K562 (cell line): ENCODE data around the gene PANK2.

Experiments
- CREB5 ChIP-seq: fragments of 250-450 bp; sonication (Bioruptor Pico); IDR thresholded peaks from 2 replicates; pipeline ENCODE4 v1.5.0; 2020; ENCODE audit warnings: mild to moderate bottlenecking
- CTCF ChIP-seq, 3 experiments: IDR thresholded peaks in 2 of 3; conservative IDR thresholded peaks in 1 of 3; 2 replicates each; pipeline ENCODE4 v1.5.1; 2011 to 2012; ENCODE audit warnings: low read length in 3 of 3, mild to moderate bottlenecking in 3 of 3, control low read depth in 2 of 3, improper control_type of control experiment in 1 of 3, inconsistent platforms in 1 of 3, low read depth in 1 of 3, mixed read lengths in 1 of 3, moderate library complexity in 1 of 3; ENCODE audit not compliant: insufficient read depth in 2 of 3
- DPF2 ChIP-seq: fragments of 450-650 bp; IDR thresholded peaks from 2 replicates; pipeline ENCODE4 v1.6.1; 2016
- HDAC6 ChIP-seq: IDR thresholded peaks from 2 replicates; pipeline ENCODE4 v1.6.1; 2012; ENCODE audit warnings: low read depth, mild to moderate bottlenecking, control low read depth, inconsistent platforms, low read length, moderate library complexity
- NR3C1 ChIP-seq: sonication (generic); formaldehyde crosslinking; IDR thresholded peaks from 2 replicates; pipeline ENCODE4 v1.8.1; 2022; ENCODE audit warnings: missing genetic modification reagents
- PHB2 ChIP-seq: fragments of 450-650 bp; IDR thresholded peaks from 2 replicates; pipeline ENCODE4 v1.6.1; 2017; ENCODE audit warnings: low read depth
- ZNF232 ChIP-seq: sonication (generic); formaldehyde crosslinking; IDR thresholded peaks from 2 replicates; pipeline ENCODE4 v1.8.0; 2022; ENCODE audit warnings: mild to moderate bottlenecking, missing genetic modification reagents
- ZNF57 ChIP-seq: fragments of 450-650 bp; formaldehyde crosslinking; IDR thresholded peaks from 2 replicates; pipeline ENCODE4 v1.4.0; 2020; ENCODE audit warnings: mild to moderate bottlenecking, moderate library complexity

GRCh38 chr20:3866464-3866863, 22.7 kb upstream of the PANK2 start:
- TF ChIP-seq CTCF (IDR thresholded peaks at IDR 0.05 in 2 of 3, conservative IDR thresholded peaks at IDR 0.05 in 1 of 3; ENCODE audit: insufficient read depth in 2 of 3, low read depth in 1 of 3, low read length in 3 of 3) (no peak), DPF2 (no peak), HDAC6 (no peak), CREB5 (no peak), ZNF57 (no peak), PHB2 (no peak), NR3C1 (CRISPR knock-in tag) (no peak), ZNF232 (CRISPR knock-in tag) (no peak)
